COLO829 (cell line): Measurements from ENCODE around the gene EPS8L3.
"Not testable (repeated sequence)": the region's sequence is repeated elsewhere in the genome, so short reads cannot be mapped to it uniquely, and the experiment has no call there.

Experiments
- DNase-seq: peaks from one replicate; pipeline ENCODE4 v3.0.0; 2012; ENCODE audit warnings: low spot score

Gene EPS8L3

DNA sequence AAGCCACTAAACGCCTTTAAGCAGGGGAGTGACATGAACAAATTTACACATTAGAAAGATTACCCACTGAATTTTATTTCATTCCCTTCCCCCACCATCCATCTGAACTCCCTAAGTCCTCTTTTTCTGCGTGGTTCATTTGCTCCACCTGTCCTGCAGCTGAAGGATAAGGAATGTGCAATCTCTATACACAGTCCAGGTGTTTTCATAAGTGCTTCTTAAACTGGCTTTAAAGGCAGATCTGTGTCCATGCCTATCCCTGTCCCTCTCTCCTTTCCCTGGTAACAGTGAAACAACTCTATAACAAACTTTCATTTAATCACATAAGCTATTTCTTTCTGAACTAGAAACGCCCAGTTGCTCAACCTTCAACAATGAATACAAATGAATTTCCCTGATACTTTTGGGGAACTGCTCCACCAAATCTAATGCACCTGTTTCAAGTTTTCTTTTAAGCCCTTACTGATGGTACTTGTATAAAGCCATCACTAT, 31.3 kb downstream of the EPS8L3 start:
- no peak for DNase-seq

DNA sequence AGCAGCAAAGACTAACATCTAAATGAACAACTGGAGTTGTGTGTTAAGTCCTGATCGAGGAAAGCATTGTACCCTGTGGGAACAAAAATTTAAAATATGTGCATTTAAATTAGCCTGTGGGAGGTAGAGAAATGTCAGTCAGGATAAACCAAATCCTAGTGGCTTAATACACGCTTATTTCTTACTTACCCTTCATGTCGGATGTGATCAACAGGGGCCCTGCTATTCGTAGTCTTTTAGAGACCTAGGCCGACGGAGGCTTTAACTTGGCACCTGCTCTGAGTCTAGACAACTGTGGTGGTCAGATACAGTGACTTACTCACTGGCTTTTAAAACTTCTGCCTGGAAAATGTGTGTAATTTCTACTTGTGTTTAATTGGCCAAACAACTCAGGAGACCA, 33.1 kb downstream of the EPS8L3 start:
- no peak for DNase-seq

GRCh38 chr1:109728870-109729269, 34.9 kb downstream of the EPS8L3 start:
- DNase-seq, result no peak

DNA sequence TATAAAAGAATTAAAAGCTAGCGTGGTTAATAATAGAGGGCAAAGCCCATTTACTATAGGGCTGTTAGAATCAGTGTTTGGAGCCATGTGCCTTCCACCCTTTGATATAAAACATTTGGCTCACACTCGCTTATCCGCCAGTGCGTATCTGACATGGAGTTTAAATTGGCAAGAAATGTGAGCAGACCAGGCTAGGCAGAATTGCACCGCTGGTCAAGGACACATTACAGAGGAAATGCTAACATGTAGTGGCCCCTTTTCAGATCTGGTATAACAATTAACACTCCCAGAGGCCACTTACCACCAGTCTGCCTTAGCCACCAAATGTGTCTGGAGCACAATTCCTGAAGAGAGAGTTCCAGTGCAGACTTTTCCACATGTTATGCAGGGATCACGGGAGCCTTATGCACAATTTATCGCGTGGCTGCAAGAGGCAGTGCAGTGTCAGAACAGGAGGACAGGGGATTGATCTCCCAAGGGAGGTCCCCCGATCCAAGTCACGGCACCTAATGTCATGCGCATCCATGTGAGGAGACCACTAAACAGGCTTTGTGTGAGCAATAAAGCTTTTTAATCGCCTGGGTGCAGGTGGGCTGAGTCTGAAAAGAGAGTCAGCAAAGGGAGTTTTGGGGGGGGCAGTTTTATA, 36.9 kb downstream of the EPS8L3 start:
- DNase-seq, result no peak

GRCh38 chr1:109726007-109726406, 37.7 kb downstream of the EPS8L3 start:
- no peak for DNase-seq

DNA sequence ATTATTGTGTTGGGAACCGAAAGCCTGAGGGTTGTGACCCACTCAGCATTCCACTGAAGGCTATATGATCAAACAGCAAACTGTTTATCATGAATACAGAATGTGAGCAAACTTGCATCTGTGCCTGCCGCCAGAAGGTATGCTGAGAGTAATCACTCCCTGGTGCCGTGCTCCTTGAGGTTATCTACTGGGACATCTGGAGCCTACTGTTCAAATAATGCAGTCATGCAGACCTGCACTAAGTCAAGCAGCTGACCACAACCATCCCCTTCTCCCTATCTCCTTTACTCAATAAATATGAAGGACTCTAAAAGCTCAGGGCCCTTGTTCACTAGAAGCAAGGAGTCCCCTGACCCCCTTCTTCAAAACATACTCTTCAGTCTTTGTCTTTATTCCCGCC, 38.2 kb downstream of the EPS8L3 start:
- DNase-seq, result no peak

- DNase-seq, result no peak
Measured at GRCh38 chr1:109724933-109725332, 38.8 kb downstream of the EPS8L3 start.

- DNase-seq, result no peak
Measured at GRCh38 chr1:109722908-109723691, 40.6 kb downstream of the EPS8L3 start.

DNA sequence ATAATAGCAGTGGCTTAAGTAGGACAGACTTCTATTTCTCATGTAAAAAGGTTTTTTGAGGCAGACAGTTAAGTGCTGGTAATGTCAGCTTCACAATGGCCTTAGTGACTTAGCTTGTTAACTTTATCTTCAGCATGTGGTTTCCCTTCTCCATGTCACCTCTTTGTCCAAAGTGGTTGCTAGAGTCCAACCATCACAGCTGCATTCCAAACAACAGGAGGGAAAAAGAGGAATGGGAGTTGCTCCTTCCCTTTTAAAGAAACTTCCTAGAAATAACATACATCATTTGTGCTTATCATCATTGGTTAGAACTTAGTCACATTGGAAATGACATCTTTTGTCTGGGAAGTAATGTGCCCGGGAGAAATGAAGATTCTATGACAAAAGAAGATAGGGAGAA, 41.8 kb downstream of the EPS8L3 start:
- no peak for DNase-seq

DNA sequence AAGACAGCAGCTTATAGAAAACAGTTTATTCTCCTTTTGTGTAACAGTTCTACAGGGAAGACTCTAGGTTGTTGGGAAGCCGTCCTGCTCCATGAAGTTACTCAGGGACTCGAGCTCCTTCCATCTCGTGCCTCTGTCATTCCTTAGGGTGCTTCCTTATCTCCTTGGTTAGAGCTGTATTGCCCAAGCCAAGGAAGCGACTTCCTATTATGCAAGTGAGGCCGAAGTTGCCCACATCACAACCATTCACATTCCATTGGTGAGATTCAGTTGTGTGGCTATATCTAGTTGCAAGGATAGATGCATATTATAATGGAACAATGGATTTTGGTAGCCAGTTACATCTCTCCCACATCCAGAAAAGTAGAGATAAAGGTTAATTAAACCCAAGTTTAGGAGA, 42.7 kb downstream of the EPS8L3 start:
- no peak for DNase-seq

GRCh38 chr1:109719337-109719837, 44.3 kb downstream of the EPS8L3 start:
- DNase-seq, result no peak

GRCh38 chr1:109718495-109718894, 45.2 kb downstream of the EPS8L3 start:
- DNase-seq, result no peak

DNA sequence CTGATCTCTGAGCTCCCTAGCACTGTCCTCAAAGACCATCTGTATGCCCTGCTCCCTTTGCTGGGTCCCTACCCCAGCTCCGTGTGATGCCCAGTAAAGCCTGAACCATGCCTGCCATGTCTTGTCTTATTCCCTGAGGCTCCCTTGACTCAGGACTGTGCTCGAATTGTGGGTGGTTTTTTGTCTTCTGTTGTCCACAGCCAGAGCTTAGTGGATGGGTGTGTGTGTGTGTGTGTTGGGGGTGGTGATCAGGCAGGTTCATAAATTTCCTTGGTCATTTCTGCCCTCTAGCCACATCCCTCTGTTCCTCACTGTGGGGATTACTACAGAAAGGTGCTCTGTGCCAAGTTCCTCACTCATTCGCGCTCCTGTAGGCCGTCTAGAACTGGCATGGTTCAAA, 46.0 kb downstream of the EPS8L3 start:
- DNase-seq, result no peak

GRCh38 chr1:109716570-109717090, 47.1 kb downstream of the EPS8L3 start:
- DNase-seq, result no peak

DNA sequence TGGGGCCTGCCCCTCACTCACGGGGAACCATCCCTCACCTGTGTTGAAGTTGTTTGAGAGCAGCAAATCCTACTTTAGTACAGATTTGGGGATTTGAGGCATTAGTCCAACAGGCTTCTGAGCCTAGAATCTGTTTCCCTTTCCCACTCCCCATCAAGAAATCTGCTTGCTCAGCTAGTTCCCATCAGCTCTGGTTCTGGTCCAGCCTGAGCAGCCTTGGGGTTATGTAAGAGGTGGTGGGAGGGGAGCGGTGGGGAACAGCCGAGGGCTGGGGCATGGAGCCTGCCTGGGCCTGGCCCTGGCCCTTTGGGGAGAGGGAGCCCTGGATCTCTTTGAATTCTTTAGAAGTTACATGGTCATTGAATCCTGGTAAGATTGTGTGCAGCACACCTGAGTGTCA, 47.6 kb downstream of the EPS8L3 start:
- no peak for DNase-seq

- no peak for DNase-seq
Measured at GRCh38 chr1:109714661-109715372, 48.9 kb downstream of the EPS8L3 start.

GRCh38 chr1:109713636-109714035, 50.1 kb downstream of the EPS8L3 start:
- DNase-seq, result no peak

DNA sequence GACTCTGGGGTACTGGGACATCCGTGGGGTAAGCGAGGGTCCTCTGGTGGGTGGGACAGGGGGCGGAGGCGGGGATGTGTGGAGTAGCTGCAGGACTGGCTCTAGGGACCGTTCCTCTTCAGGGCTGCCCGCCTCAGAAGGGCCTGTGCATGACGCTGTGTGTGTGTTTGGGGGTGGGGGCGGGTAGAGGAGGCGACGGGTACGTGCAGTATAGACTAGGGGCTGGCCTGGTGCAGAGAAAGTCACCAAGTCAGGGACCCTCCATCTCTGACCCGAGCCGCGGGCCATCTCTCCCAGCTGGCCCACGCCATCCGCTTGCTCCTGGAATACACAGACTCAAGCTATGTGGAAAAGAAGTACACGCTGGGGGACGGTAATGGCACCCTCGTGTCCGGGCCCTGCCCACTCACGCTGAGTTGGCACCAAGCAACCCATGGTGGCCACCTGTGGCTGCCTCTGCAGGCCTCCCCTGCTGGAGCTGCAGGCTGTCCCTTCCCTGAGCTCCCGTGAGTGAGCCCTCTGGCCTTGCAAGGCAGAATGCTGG, 51.3 kb downstream of the EPS8L3 start:
- no peak for DNase-seq

DNA sequence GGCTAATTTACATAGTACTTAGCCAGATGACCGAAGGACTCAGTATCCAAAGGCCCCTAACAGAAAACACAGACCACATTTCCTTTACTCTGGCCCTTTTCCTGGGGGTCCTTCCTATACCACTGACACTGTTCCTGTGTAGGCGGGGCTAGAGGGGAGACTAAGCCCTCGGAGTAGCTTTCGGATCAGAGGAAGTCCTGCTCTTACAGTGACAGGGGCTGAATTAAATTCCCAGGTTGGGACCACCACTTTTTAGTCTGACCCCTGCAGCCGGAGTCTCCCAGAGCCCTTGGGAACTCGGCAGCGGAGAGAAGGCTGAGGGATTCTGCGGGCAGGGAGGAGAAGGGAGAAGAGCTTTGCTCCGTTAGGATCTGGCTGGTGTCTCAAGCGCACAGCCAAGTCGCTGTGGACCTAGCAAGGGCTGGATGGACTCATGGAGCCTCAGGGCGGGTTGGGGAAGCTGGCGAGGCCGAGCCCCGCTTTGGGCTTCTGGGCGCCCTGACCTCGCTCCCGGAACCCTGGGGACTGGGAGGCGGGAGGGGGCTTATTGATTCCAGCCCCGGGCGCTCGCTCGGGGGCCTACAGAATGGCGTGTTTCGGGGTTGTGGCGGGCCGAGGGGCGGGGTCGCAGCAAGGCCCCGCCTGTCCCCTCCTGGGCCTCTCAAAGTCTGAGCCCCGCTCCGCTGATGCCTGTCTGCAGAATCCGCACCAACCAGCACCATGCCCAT, 52.0 kb downstream of the EPS8L3 start, which contains the start of gene GSTM5:
TSS of gene GSTM5 (plus strand) at position 659 of the 728 bp plus-strand sequence. CDS start at position 721, 62 bp downstream.
- DNase-seq, result not testable (repeated sequence)

GRCh38 chr1:109709822-109710221, 53.9 kb downstream of the EPS8L3 start:
- DNase-seq, result not testable (repeated sequence)

DNA sequence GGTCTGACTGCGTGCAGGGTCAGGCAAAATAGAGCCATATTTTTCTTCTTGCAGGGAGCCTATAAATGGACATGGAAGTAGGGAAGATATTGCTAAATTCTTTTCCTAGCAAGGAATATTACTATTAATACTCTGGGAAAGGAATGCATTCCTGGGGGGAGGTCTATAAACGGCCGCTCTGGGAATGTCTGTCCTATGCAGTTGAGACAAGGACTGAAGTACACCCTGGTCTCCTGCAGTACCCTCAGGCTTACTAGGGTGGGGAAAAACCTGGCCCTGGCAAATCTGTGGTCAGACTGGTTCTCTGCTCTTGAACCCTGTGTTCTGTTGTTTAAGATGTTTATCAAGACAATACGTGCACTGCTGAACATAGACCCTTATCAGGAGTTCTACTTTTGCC, 54.8 kb downstream of the EPS8L3 start:
- not testable (repeated sequence) for DNase-seq
